SU-DHL-6 (cell line): Measurements from ENCODE around the gene GNG4.

Experiments
- H2AFZ ChIP-seq: fragments of 200-600 bp; sonication (generic); 2 replicates; pipeline ENCODE4 v1.6.1; 2014; ENCODE audit warnings: low read depth, mild to moderate bottlenecking, moderate library complexity, mixed read lengths, antibody characterized with exemption, low read length; ENCODE audit not compliant: severe bottlenecking
- H3F3A ChIP-seq: fragments of 200-600 bp; shearing (Covaris generic); 2 replicates; pipeline ENCODE4 v1.6.0; 2016; ENCODE audit warnings: antibody characterized with exemption, mild to moderate bottlenecking; ENCODE audit not compliant: insufficient read depth
- H3K27ac ChIP-seq: fragments of 200-600 bp; sonication (generic); 2 replicates; pipeline ENCODE4 v1.5.1; 2016; ENCODE audit warnings: low read depth, mild to moderate bottlenecking, low read length, moderate library complexity, mixed read lengths
- H3K27me3 ChIP-seq: fragments of 200-600 bp; sonication (generic), shearing (Covaris generic); 2 replicates; pipeline ENCODE4 v1.6.0; 2014; ENCODE audit warnings: mild to moderate bottlenecking, low read length
- H3K36me3 ChIP-seq: fragments of 200-600 bp; sonication (generic); 2 replicates; pipeline ENCODE4 v1.6.1; 2014; ENCODE audit warnings: mild to moderate bottlenecking, low read length, mixed read lengths
- H3K4me2 ChIP-seq: fragments of 300-600, 200-600 bp; shearing (Covaris generic), sonication (generic); 2 replicates; pipeline ENCODE4 v1.6.0; 2014; ENCODE audit warnings: low read length, low read depth, mild to moderate bottlenecking; ENCODE audit not compliant: poor library complexity, severe bottlenecking
- H3K4me3 ChIP-seq: fragments of 200-600 bp; sonication (generic); 2 replicates; pipeline ENCODE4 v1.5.1; 2014; ENCODE audit warnings: antibody characterized with exemption, low read length, mild to moderate bottlenecking, mixed read lengths; ENCODE audit not compliant: insufficient read depth, poor library complexity, severe bottlenecking
- H3K79me2 ChIP-seq: fragments of 200-600 bp; sonication (generic); 2 replicates; pipeline ENCODE4 v1.6.1; 2014; ENCODE audit warnings: mild to moderate bottlenecking, low read length, moderate library complexity; ENCODE audit not compliant: insufficient read depth
- H3K9ac ChIP-seq: fragments of 200-600 bp; sonication (generic); 2 replicates; pipeline ENCODE4 v1.7.0; 2014; ENCODE audit warnings: mild to moderate bottlenecking, low read length
- H3K9me2 ChIP-seq: fragments of 200-600 bp; sonication (generic); replicated peaks from 2 replicates; pipeline ENCODE4 v1.6.1; 2014; ENCODE audit warnings: low read length; ENCODE audit not compliant: insufficient read depth
- H3K9me3 ChIP-seq: fragments of 200-600 bp; sonication (generic); 2 replicates; pipeline ENCODE4 v1.6.1; 2014; ENCODE audit warnings: low read length, mixed read lengths; ENCODE audit not compliant: insufficient read depth
- H4K20me1 ChIP-seq: fragments of 200-600 bp; sonication (generic); 2 replicates; pipeline ENCODE4 v1.6.1; 2014; ENCODE audit warnings: low read depth, mild to moderate bottlenecking, antibody characterized with exemption, low read length, moderate library complexity, mixed read lengths
- EZH2phosphoT487 ChIP-seq: fragments of 200-600 bp; sonication (generic), shearing (Covaris generic); conservative IDR thresholded peaks from 2 replicates; pipeline ENCODE4 v1.6.1; 2018; ENCODE audit warnings: mild to moderate bottlenecking, antibody characterized with exemption, low read length, moderate library complexity, mixed read lengths
- TF ChIP-seq, protein P1 (sequence below): fragments of 200-600 bp; sonication (generic); IDR thresholded peaks from one replicate; pipeline ENCODE4 v1.5.1; 2017; ENCODE audit warnings: antibody characterized with exemption, mild to moderate bottlenecking, low read length, moderate library complexity; ENCODE audit not compliant: insufficient read depth, poor library complexity, severe bottlenecking

GNG4 gene

DNA sequence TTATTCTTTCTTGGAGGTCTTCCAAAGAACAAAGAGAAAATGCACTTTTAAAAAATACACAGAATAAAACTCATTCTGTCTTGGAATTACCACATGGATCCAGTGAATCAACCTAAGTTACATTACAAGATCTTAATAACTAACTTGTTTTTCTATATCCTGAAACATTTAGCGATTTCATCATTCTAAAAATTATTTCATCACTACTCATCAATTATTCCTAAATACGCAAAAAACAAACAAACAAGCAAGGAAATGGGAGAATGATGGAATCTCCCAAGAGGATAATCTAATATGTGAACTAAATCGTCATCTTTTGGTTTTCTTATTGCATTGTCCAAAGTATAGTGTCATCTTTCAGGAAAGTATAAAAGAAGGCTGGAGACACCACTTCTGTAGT is 38.5 kb upstream of the GNG4 start:
- Histone ChIP-seq H3K9me3 (no peaks in the 10 kb centered on the region), H3K36me3 (no peaks in the 10 kb centered on the region), H3K79me2 (no peaks in the 10 kb centered on the region), H2AFZ (no peak overlapping the region), H3K27ac (no peak overlapping the region), H3F3A (no peaks in the 10 kb centered on the region), H3K9me2 (no peaks in the 10 kb centered on the region), H3K4me2 (no peak overlapping the region), H3K9ac (no peak overlapping the region), H3K4me3 (no peak overlapping the region), H4K20me1 (no peaks in the 10 kb centered on the region), H3K27me3 (no peaks in the 10 kb centered on the region)
- TF ChIP-seq, protein P1, sequence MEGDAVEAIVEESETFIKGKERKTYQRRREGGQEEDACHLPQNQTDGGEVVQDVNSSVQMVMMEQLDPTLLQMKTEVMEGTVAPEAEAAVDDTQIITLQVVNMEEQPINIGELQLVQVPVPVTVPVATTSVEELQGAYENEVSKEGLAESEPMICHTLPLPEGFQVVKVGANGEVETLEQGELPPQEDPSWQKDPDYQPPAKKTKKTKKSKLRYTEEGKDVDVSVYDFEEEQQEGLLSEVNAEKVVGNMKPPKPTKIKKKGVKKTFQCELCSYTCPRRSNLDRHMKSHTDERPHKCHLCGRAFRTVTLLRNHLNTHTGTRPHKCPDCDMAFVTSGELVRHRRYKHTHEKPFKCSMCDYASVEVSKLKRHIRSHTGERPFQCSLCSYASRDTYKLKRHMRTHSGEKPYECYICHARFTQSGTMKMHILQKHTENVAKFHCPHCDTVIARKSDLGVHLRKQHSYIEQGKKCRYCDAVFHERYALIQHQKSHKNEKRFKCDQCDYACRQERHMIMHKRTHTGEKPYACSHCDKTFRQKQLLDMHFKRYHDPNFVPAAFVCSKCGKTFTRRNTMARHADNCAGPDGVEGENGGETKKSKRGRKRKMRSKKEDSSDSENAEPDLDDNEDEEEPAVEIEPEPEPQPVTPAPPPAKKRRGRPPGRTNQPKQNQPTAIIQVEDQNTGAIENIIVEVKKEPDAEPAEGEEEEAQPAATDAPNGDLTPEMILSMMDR = no peak
- TF ChIP-seq EZH2phosphoT487 = no peak

DNA sequence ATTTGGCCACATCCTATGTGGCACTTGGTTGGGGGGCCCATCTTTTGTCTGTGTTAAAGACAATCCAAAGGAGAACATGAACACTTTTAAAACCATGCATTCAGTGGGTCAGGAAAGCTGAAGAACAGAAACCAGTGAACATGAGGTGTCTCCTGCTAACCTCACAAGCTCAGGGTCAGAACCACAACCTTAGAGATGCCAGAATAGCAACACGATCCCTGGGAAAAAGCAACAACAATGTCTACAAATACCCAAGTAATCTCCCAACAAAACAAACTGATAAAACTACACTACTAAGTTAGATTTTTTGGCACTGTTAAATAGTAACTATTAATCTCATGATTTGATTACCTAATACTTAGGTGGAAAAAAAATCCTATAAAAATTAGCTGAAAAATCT is 34.1 kb upstream of the GNG4 start:
- no peak overlapping the region for H3K4me3 ChIP-seq
- no peak overlapping the region for H3K9ac ChIP-seq
- no peak overlapping the region for H3K27ac ChIP-seq
- H2AFZ ChIP-seq = no peak overlapping the region
- no peaks in the 10 kb centered on the region for H3K27me3 ChIP-seq
- no peaks in the 10 kb centered on the region for H3K36me3 ChIP-seq
- no peaks in the 10 kb centered on the region for H3K79me2 ChIP-seq
- no peaks in the 10 kb centered on the region for H4K20me1 ChIP-seq
- H3F3A ChIP-seq = no peaks in the 10 kb centered on the region
- no peaks in the 10 kb centered on the region for H3K9me3 ChIP-seq
- no peak for TF ChIP-seq EZH2phosphoT487
- TF ChIP-seq, protein P1 = no peak
- H3K4me2 ChIP-seq = no peak overlapping the region
- no peaks in the 10 kb centered on the region for H3K9me2 ChIP-seq

DNA sequence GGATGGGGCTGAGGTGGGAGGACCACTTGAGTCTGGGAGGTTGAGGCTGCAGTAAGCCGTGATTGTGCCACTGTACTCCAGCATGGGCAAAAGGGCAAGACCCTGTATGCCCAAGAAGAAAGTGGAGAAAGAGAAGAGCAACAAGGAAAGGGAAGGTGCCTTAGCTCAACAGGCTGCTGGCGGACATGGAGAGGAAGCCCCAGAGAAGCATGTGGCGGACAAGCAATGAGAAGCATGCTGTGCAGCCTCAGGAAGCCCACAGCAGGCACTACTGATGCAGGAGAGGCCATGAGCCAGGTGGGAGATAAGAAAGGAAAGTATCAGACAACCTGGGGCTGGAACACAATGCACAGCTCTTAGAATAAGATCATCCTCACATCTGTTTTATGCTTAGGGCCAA is 32.6 kb upstream of the GNG4 start:
- no peak for TF ChIP-seq EZH2phosphoT487
- Histone ChIP-seq H3K27ac (no peak overlapping the region), H3K27me3 (no peaks in the 10 kb centered on the region), H3K79me2 (no peaks in the 10 kb centered on the region), H3K4me2 (no peak overlapping the region), H4K20me1 (no peaks in the 10 kb centered on the region), H3K9me2 (no peaks in the 10 kb centered on the region), H3K36me3 (no peaks in the 10 kb centered on the region), H3K4me3 (no peak overlapping the region), H3K9me3 (no peaks in the 10 kb centered on the region), H2AFZ (no peak overlapping the region), H3F3A (no peaks in the 10 kb centered on the region), H3K9ac (no peak overlapping the region)

DNA sequence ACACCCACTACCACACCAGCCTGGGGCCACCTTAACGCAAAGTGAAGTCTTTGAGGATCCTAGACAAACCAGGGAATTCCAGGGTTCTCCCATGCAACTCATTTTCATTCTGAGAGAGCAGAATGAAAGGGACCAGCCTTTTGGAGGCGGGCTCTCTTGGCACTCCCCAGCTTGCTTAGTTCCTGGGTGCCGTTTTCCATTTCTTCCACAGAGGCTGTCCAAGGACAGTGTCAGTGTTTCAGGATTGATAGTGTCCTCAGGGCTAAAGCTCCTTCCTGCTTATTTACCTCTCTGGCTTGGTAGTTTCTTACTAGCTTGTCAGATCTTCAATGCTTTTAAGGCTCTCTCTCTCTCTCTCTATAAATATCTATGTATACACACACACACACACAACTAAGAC is 30.1 kb upstream of the GNG4 start:
- H3K79me2 ChIP-seq = no peaks in the 10 kb centered on the region
- no peak overlapping the region for H3K4me2 ChIP-seq
- no peak overlapping the region for H3K27ac ChIP-seq
- no peak overlapping the region for H3K9ac ChIP-seq
- no peaks in the 10 kb centered on the region for H3F3A ChIP-seq
- no peaks in the 10 kb centered on the region for H3K27me3 ChIP-seq
- no peak overlapping the region for H3K4me3 ChIP-seq
- no peaks in the 10 kb centered on the region for H4K20me1 ChIP-seq
- H3K36me3 ChIP-seq = no peaks in the 10 kb centered on the region
- TF ChIP-seq EZH2phosphoT487 = no peak
- TF ChIP-seq, protein P1 = no peak
- H3K9me2 ChIP-seq = no peaks in the 10 kb centered on the region
- H2AFZ ChIP-seq = no peak overlapping the region
- H3K9me3 ChIP-seq = no peaks in the 10 kb centered on the region
